ENCODE measurements around the gene MROH2B.

GRCh38 chr5:40984884-40985283, 86.3 kb downstream of the MROH2B start:
- TF ChIP-seq, protein P1, sequence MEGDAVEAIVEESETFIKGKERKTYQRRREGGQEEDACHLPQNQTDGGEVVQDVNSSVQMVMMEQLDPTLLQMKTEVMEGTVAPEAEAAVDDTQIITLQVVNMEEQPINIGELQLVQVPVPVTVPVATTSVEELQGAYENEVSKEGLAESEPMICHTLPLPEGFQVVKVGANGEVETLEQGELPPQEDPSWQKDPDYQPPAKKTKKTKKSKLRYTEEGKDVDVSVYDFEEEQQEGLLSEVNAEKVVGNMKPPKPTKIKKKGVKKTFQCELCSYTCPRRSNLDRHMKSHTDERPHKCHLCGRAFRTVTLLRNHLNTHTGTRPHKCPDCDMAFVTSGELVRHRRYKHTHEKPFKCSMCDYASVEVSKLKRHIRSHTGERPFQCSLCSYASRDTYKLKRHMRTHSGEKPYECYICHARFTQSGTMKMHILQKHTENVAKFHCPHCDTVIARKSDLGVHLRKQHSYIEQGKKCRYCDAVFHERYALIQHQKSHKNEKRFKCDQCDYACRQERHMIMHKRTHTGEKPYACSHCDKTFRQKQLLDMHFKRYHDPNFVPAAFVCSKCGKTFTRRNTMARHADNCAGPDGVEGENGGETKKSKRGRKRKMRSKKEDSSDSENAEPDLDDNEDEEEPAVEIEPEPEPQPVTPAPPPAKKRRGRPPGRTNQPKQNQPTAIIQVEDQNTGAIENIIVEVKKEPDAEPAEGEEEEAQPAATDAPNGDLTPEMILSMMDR (IDR thresholded peaks at IDR 0.05), result no peak
- TF ChIP-seq POLR2A (IDR thresholded peaks at IDR 0.05) (no peak), POLR2AphosphoS5 (IDR thresholded peaks at IDR 0.05) (no peak)
